Activated naive CD4-positive, alpha-beta T cell (primary cell): ENCODE data around the gene PKN3.

Source experiments
- DNase-seq, 4 experiments: peaks; one replicate each; lab custom pipeline; 2025; lab: John Stamatoyannopoulos, UW

Gene PKN3

GRCh38 chr9:128716581-128717254 lies 14.4 kb downstream of the PKN3 start:
- no peak for DNase-seq

- no peak for DNase-seq
These were observed 15.7 kb downstream of the PKN3 start for GRCh38 chr9:128718047-128718446.

DNA sequence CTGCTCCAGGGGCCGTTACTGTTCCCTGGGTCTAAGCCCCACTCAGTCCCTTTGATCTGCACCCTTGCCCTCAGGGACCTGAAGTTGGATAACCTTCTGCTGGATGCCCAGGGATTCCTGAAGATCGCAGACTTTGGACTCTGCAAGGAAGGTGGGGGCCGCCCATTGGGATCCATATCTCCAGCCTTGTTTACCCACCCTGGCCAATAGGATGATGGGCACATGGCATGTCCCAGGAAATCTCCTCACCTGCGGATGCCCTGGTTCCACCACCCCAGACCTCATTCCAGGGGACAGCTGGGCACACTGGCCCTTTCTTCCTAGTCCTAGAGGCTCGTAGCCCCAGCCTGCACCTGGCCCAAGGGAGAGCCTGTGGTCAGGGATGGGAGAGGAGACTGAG lies 16.2 kb downstream of the PKN3 start:
- no peak for DNase-seq

GRCh38 chr9:128719919-128720605 lies 17.8 kb downstream of the PKN3 start:
- DNase-seq = no peak

- DNase-seq = no peak
These were observed 18.7 kb downstream of the PKN3 start for GRCh38 chr9:128720841-128721486.

DNA sequence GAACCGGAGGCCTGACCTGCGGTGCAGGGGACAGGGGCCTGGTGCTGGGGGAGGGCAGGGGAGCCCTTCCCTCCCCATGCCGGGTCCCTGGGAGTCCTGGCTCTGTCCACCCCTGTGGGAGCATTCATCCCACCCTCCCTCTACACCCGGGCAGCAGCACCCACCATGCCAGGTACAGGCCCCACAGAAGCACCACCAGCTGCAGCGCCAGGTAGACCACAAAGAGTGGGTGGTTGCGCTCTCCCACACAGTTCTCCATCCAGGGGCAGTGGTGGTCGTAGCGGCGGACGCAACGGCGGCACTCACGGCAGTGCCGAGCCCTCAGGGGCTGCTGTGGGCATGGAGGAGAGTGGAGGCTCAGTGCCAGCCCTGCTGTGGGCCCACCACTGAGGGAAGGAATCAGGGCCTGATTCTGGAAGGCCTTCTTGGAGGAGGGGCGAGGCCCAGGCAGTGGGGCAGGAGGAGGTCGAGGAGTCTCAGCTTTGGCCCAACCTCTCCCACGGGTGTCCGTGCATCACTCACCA lies 19.2 kb downstream of the PKN3 start:
- DNase-seq = no peak

DNA sequence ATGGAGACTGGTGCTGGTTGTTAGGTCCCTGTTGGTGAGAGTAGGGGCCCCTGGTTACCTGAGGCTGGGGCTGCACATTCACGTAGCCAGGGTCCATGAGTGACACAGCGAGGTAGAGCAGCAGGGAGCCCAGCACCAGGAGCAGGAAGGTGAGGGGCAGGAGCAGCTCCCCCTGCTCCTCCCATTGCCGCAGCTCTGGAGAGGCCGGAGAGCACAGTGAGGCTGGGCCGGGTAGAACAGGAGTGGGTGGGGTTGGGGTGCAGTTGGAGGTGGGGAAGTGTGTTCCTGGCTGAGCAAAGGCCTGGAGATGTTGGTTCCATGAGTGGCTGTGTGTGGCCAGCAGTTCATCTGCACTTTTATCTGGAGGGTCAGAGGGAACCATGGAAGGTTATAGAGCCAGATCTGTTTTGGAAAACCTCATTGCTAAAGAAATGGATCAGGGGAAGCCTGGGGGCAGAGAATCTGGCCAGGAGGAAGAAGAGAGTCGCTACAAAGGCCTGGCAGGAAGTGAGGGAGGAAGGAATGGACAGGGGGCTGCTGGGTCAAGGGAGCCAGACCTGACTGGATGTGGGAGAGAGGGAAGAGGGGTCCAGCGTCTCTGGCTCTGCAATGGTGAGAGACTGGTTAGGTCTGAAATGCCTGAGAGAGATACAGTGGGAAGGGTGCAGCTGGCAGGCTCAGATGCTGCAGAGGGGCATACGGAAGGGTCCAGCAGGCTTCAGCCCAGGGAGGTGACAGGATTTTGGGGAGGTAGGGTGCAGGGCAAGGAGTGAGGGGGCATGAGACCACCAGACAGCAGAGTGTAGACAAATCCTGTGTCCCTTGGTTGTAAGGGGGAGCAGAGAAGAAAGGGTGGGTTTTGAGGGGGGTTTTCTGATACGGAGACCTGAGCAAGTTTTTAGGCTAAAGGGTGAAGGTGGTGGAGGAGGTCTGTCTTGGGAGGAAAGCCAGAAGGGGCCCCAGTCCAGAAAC lies 20.4 kb downstream of the PKN3 start:
- no peak for DNase-seq

- DNase-seq = no peak
These were observed 21.1 kb downstream of the PKN3 start for GRCh38 chr9:128723352-128723865.

- peak; percentile 88 to 99 (median 96) for DNase-seq
These were observed 21.8 kb downstream of the PKN3 start, which contains the start of gene ZDHHC12 for GRCh38 chr9:128723866-128724743. Gene ZDHHC12, minus strand, starts transcription at chr9:128724127. Its CDS starts 34 bp downstream, at chr9:128724093.

- DNase-seq = peak in 1 of 4 experiments; percentile 16
These were observed 22.5 kb downstream of the PKN3 start for GRCh38 chr9:128724744-128725211.

DNA sequence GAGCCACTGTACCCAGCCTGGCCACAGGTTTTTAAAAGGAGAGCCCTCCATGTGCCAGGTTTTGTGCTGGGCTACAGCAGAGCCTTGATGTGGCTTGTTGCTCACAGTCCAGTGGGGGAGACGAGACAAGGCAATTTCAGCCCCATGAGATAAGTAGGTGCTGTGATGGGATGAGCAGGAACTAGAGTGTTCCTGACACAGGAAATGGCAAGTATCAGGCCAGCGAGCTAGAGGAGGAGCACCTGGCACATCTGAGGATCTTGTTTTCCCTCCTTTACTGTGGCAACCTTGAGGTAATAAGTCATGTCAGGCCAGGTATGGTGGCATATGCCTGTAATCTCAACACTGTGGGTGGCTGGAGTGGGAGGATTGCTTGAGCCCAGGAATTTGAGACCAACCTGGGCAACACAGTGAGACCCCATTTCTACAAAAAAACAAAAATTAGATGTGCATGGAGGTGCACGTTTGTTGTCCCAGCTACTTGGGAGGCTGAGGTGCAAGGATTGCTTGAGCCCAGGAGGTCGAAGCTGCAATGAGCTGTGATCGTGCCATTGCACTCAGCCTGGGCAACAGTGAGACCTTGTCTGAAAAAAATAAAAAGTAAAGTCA lies 25.4 kb downstream of the PKN3 start:
- no peak for DNase-seq

GRCh38 chr9:128728298-128728697 lies 26.0 kb downstream of the PKN3 start:
- DNase-seq = no peak

GRCh38 chr9:128729302-128729701 lies 27.0 kb downstream of the PKN3 start:
- no peak for DNase-seq

DNA sequence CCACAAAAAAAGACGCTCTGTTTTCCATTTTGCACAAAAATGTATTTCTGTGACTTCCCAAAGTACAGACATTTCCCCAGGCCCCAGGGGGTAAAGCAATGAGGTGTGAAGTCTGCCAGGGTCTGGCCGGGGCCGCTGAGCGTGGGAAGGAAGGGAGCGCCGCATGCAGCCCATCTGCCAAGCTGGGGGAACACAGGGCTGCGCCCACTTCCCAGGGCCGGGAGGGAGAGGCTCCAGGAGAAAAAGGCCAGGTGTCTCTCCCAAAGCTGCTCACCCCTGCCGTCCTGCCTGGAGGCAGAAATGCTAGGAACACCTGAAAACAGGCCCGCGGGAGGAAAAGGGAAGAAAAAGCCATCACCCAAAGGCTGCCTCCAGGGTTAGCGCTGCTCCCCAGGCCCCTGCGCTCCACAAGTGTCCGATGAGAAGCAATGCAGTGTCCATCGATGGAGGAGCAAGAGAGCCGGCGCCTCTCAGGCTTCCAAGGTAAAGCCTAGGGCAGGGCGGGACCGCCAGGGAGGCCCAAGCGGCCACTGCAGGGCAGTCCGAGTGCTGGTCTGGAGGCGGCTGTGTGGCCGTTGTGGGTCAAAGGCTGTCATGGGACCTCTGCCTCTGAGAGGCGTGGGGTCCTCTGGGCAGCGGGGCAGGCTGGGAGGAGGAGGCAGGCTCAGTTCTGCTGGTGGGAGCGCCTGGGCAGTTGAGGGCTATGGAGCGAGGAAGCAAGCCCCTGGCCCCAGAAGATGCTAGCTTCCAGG lies 27.6 kb downstream of the PKN3 start:
- no peak for DNase-seq

GRCh38 chr9:128731093-128731492 lies 28.8 kb downstream of the PKN3 start:
- no peak for DNase-seq

- DNase-seq = no peak
These were observed 29.4 kb downstream of the PKN3 start for GRCh38 chr9:128731691-128732090.

DNA sequence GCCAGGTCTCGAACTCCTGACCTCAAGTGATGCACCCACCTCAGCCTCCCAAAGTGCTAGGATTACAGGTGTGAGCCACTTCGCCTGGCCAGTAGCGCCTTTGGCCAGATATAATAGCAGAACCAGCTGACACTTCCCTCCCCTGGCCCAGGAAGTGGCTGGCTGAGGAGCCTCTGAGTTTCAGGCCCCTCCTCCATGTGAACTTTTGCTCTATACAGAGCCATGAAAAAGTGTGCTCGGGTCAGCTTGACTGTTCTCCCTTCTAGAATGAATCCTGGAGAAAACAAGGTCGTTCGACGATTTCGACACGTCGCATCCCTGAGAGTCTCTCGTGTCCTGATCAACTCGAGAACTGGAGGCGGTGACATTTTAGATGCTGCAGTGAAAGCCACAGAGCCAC lies 30.3 kb downstream of the PKN3 start:
- DNase-seq = no peak

GRCh38 chr9:128733256-128733655 lies 31.0 kb downstream of the PKN3 start:
- DNase-seq = no peak

DNA sequence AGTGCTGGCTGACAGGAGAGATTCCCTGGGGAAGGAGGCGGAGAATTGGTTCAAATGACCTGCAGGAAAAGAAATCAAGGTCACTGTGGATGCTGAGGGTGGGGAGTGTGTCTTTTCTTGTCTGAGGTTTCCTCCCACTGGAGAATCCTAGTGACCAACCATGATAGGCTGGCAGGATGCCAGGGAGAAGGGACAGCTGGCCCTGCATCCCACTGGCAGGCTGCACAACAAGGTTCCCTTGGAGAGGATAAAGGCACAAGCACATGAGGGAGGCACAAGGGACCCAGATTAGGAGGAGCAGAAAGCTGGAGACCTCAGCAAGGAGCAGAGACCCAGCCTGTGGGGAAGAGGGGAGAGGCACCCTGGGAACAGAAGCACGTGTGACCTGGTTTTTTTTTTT lies 33.1 kb downstream of the PKN3 start:
- no peak for DNase-seq
